H1 (cell line): ENCODE data around the gene CDADC1. TPM values are rescaled to one million over a fixed set of nuclear protein-coding genes. Genes with fewer than 3 reads are reported as not detected.

ENCODE experiments used
- CTCF ChIA-PET: fragments of 300-600 bp; sonication (Branson Sonifier 250); formaldehyde crosslinking; loops from one replicate; lab custom pipeline; 2021; ENCODE audit not compliant: partially characterized antibody; lab: Charles Lee
- POLR2A ChIA-PET: fragments of 300-600 bp; sonication (Branson Sonifier 250); formaldehyde crosslinking; loops from one replicate; lab custom pipeline; 2021; ENCODE audit warnings: inconsistent platforms; ENCODE audit not compliant: partially characterized antibody; lab: Charles Lee
- DNase-seq, 2 experiments: peaks; one replicate each; pipeline versions ENCODE4 v3.0.0 to v3.0.0-alpha.2; 2010 to 2022; ENCODE audit warnings: low spot score in 2 of 2, low read depth in 1 of 2, mixed read lengths in 1 of 2
- FAIRE-seq: peaks from 2 replicates; lab custom pipeline; 2011; peaks lifted over from hg19 to GRCh38; lab: Jason Lieb, UNC
- H2AFZ ChIP-seq: 2 replicates; pipeline ENCODE4 v1.8.1; 2012; ENCODE audit warnings: low read length, inconsistent platforms
- H2AK5ac ChIP-seq: 2 replicates; pipeline ENCODE4 v1.6.1; 2013; ENCODE audit warnings: low read depth, low read length
- H2BK120ac ChIP-seq: replicated peaks from 2 replicates; pipeline ENCODE3; 2013; ENCODE audit warnings: low read depth, low read length, inconsistent platforms
- H2BK12ac ChIP-seq: 2 replicates; pipeline ENCODE4 v1.6.1; 2013; ENCODE audit warnings: low read depth, low read length
- H2BK15ac ChIP-seq: 2 replicates; pipeline ENCODE4 v1.6.1; 2013; ENCODE audit warnings: low read length
- H2BK20ac ChIP-seq: 2 replicates; pipeline ENCODE4 v1.6.1; 2013; ENCODE audit warnings: low read length
- H2BK5ac ChIP-seq: 2 replicates; pipeline ENCODE4 v1.6.1; 2013; ENCODE audit warnings: low read depth, low read length
- H3K14ac ChIP-seq: 2 replicates; pipeline ENCODE4 v1.6.1; 2013; ENCODE audit warnings: inconsistent platforms; ENCODE audit not compliant: insufficient read length
- H3K18ac ChIP-seq: 2 replicates; pipeline ENCODE4 v1.6.1; 2013; ENCODE audit warnings: low read length; ENCODE audit errors: extremely low read depth
- H3K23ac ChIP-seq: 2 replicates; pipeline ENCODE4 v1.6.1; 2013; ENCODE audit warnings: inconsistent platforms; ENCODE audit not compliant: insufficient read length
- H3K23me2 ChIP-seq: 2 replicates; pipeline ENCODE4 v1.6.1; 2013; ENCODE audit warnings: low read depth, low read length
- H3K27ac ChIP-seq: 2 replicates; pipeline ENCODE4 v1.6.1; 2011; ENCODE audit warnings: low read depth, low read length, inconsistent platforms
- H3K27me3 ChIP-seq, 4 experiments: replicated peaks in 1 of 4; 1 replicate in 1 of 4; 2 replicates in 3 of 4; pipeline versions ENCODE4 v1.6.1 to v1.8.1; 2011 to 2013; ENCODE audit warnings: low read length in 3 of 4, mild to moderate bottlenecking in 3 of 4, inconsistent platforms in 2 of 4, mixed read lengths in 2 of 4, moderate library complexity in 1 of 4; ENCODE audit not compliant: control insufficient read depth in 3 of 4, insufficient read depth in 3 of 4; ENCODE audit errors: extremely low read depth in 1 of 4
- H3K36me3 ChIP-seq, 4 experiments: 2 replicates each; pipeline versions ENCODE4 v1.6.1 to v1.8.1; 2011 to 2013; ENCODE audit warnings: mild to moderate bottlenecking in 4 of 4, low read length in 3 of 4, moderate library complexity in 2 of 4, control low read depth in 1 of 4, inconsistent platforms in 1 of 4; ENCODE audit not compliant: insufficient read depth in 4 of 4, control insufficient read depth in 2 of 4
- H3K4ac ChIP-seq: replicated peaks from 2 replicates; pipeline ENCODE3; 2013; ENCODE audit warnings: low read length, low read depth, mixed read lengths, inconsistent platforms; ENCODE audit not compliant: insufficient read length
- H3K4me1 ChIP-seq, 4 experiments: replicated peaks in 1 of 4; 1 replicate in 1 of 4; 2 replicates in 3 of 4; pipeline versions ENCODE4 v1.6.1 to v1.8.1; 2011 to 2013; ENCODE audit warnings: low read length in 3 of 4, inconsistent platforms in 2 of 4, mixed read lengths in 1 of 4; ENCODE audit not compliant: insufficient read depth in 4 of 4, control insufficient read depth in 3 of 4
- H3K4me2 ChIP-seq, 2 experiments: 2 replicates each; pipeline versions ENCODE4 v1.6.1 to v1.8.1; 2011 to 2013; ENCODE audit warnings: low read depth in 2 of 2, low read length in 2 of 2, control low read depth in 1 of 2, inconsistent platforms in 1 of 2, mild to moderate bottlenecking in 1 of 2; ENCODE audit not compliant: insufficient read depth in 1 of 2
- H3K4me3 ChIP-seq, 4 experiments: fragments of 200-600, 300-600 bp in 1 of 4; sonication (generic), shearing (Covaris generic), sonication (Bioruptor Twin) in 1 of 4; 2 replicates each; pipeline versions ENCODE4 v1.5.1 to v1.8.1; 2011 to 2016; ENCODE audit warnings: low read length in 4 of 4, low read depth in 3 of 4, control low read depth in 2 of 4, inconsistent platforms in 2 of 4, mild to moderate bottlenecking in 2 of 4, mixed read lengths in 1 of 4, moderate library complexity in 1 of 4; ENCODE audit not compliant: insufficient read depth in 2 of 4; ENCODE audit errors: extremely low read depth in 1 of 4
- H3K56ac ChIP-seq: replicated peaks from 2 replicates; pipeline ENCODE3; 2013; ENCODE audit warnings: low read depth, mild to moderate bottlenecking, mixed read lengths, low read length, inconsistent platforms; ENCODE audit not compliant: insufficient read length
- H3K79me1 ChIP-seq: 2 replicates; pipeline ENCODE4 v1.6.1; 2013; ENCODE audit warnings: low read depth, low read length, control low read depth
- H3K79me2 ChIP-seq, 2 experiments: 2 replicates each; pipeline versions ENCODE4 v1.6.1 to v1.8.1; 2012 to 2013; ENCODE audit warnings: low read length in 2 of 2, mild to moderate bottlenecking in 2 of 2, inconsistent platforms in 1 of 2; ENCODE audit not compliant: insufficient read depth in 2 of 2, control insufficient read depth in 1 of 2
- H3K9ac ChIP-seq, 4 experiments: replicated peaks in 1 of 4; 1 replicate in 1 of 4; 2 replicates in 3 of 4; pipeline versions ENCODE4 v1.6.1 to v1.8.1; 2011 to 2013; ENCODE audit warnings: low read depth in 3 of 4, low read length in 3 of 4, control low read depth in 2 of 4, mild to moderate bottlenecking in 2 of 4, moderate library complexity in 2 of 4, inconsistent platforms in 1 of 4; ENCODE audit errors: extremely low read depth in 1 of 4
- H3K9me3 ChIP-seq, 2 experiments: 2 replicates each; pipeline versions ENCODE4 v1.6.1 to v1.8.1; 2012 to 2013; ENCODE audit warnings: mild to moderate bottlenecking in 2 of 2, moderate library complexity in 2 of 2, control low read depth in 1 of 2, inconsistent platforms in 1 of 2, low read depth in 1 of 2, low read length in 1 of 2, mixed read lengths in 1 of 2; ENCODE audit not compliant: insufficient read depth in 2 of 2
- H4K20me1 ChIP-seq, 2 experiments: replicated peaks in 1 of 2; 2 replicates each; pipeline versions ENCODE3 to v1.8.1; 2011 to 2013; ENCODE audit warnings: inconsistent platforms in 2 of 2, low read length in 2 of 2, mild to moderate bottlenecking in 1 of 2; ENCODE audit not compliant: insufficient read depth in 2 of 2, control insufficient read depth in 1 of 2
- H4K5ac ChIP-seq: 2 replicates; pipeline ENCODE4 v1.6.1; 2013; ENCODE audit warnings: low read length, low read depth, mixed read lengths, inconsistent platforms; ENCODE audit not compliant: insufficient read length
- H4K8ac ChIP-seq: 2 replicates; pipeline ENCODE4 v1.8.0; 2013; ENCODE audit warnings: mild to moderate bottlenecking, moderate library complexity, low read length, inconsistent platforms; ENCODE audit not compliant: insufficient read depth; ENCODE audit errors: extremely low read depth
- H4K91ac ChIP-seq: replicated peaks from 2 replicates; pipeline ENCODE3; 2013; ENCODE audit warnings: low read length, mixed read lengths, inconsistent platforms; ENCODE audit not compliant: insufficient read length
- CHD7 ChIP-seq: fragments of 300-600 bp; sonication (generic); IDR thresholded peaks from 2 replicates; pipeline ENCODE4 v1.7.1; 2012; ENCODE audit warnings: low read length, moderate library complexity, mild to moderate bottlenecking, inconsistent platforms; ENCODE audit not compliant: insufficient replicate concordance
- polyA plus RNA-seq, 7 experiments: library from polyadenylated mRNA; depleted of rRNA in 3 of 7; stranded (reverse) in 5 of 7; unstranded in 2 of 7; fragments of >200 nt in 5 of 7; fragments of 200-250 nt in 2 of 7; gene quantifications; 1 replicate in 5 of 7; 2 replicates in 1 of 7; 4 replicates in 1 of 7; pipeline versions ENCODE4 v1.2.1 to v1.2.3, GENCODE V29; 2011 to 2013; ENCODE audit warnings: missing spikeins in 2 of 7, mixed read lengths in 2 of 7
- total RNA-seq: library from RNA; stranded (reverse); fragmentation: NEBNext Ultra II Directional; extraction: Animal tissue kit (Norgen Biotek cat#: 25700); gene quantifications from 2 replicates; pipeline ENCODE4 v1.2.1, GENCODE V29; 2021

Gene CDADC1
- total and polyA plus RNA-seq, 2 of the 8 experiments (the other 6 are each of a cell fraction or from before 2014, with no cell fraction given): 0.98 to 2.7 TPM

GRCh38 chr13:49245101-49245500 lies 2.6 kb upstream of the CDADC1 start:
- no peaks in the 10 kb centered on the region for H3K79me2 ChIP-seq
- H3K27ac ChIP-seq: no peak overlapping the region
- H4K5ac ChIP-seq: no peak overlapping the region
- H3K9me3 ChIP-seq: no peaks in the 10 kb centered on the region
- ChIA-PET POLR2A (interaction anchor here (0.6 kb wide), 1 partner anchor 521 kb away, joined by 3 read pairs; no protein-coding TSS in a partner anchor), CTCF (interaction anchor here (0.7 to 1.7 kb wide), 5 partner anchors 10 to 146 kb away, joined by 3 to 5 read pairs (median 3); no protein-coding TSS in a partner anchor)
- no peaks in the 10 kb centered on the region for H3K36me3 ChIP-seq
- H3K9ac ChIP-seq: no peak overlapping the region
- H2BK5ac ChIP-seq: no peak overlapping the region
- no peak overlapping the region for H4K8ac ChIP-seq
- H3K14ac ChIP-seq: no peak overlapping the region
- H3K18ac ChIP-seq: no peak overlapping the region
- H2AK5ac ChIP-seq: no peak overlapping the region
- H3K4me2 ChIP-seq: no peak overlapping the region
- H3K56ac ChIP-seq: no peak overlapping the region
- no peaks in the 10 kb centered on the region; a peak in 1 of 7 replicates for H3K4me1 ChIP-seq
- no peak overlapping the region for H3K23ac ChIP-seq
- no peak overlapping the region for H2BK120ac ChIP-seq
- H2BK12ac ChIP-seq: no peak overlapping the region
- peaks cover 12% of the 10 kb centered on the region for H3K23me2 ChIP-seq
- FAIRE-seq (no peak), DNase-seq (no peak)
- no peaks in the 10 kb centered on the region for H3K27me3 ChIP-seq
- H3K4ac ChIP-seq: no peak overlapping the region
- no peaks in the 10 kb centered on the region for H4K20me1 ChIP-seq
- no peak overlapping the region for H2BK20ac ChIP-seq
- no peak overlapping the region for H4K91ac ChIP-seq
- H3K4me3 ChIP-seq: no peak overlapping the region
- no peaks in the 10 kb centered on the region for H3K79me1 ChIP-seq
- no peak overlapping the region for H2BK15ac ChIP-seq
- H2AFZ ChIP-seq: no peak overlapping the region
- TF ChIP-seq CHD7: no peak
